H1 (cell line): ENCODE results near the gene TOMM6. TPM values are rescaled to one million over a fixed set of nuclear protein-coding genes. Genes with fewer than 3 reads are reported as not detected.

Source experiments
- MAFK ChIP-seq: IDR thresholded peaks from 2 replicates; pipeline ENCODE4 v1.6.1; 2012; ENCODE audit warnings: low read depth, mild to moderate bottlenecking, improper control_type of control experiment, low read length
- polyA plus RNA-seq, 7 experiments: library from polyadenylated mRNA; depleted of rRNA in 3 of 7; stranded (reverse) in 5 of 7; unstranded in 2 of 7; fragments of >200 nt in 5 of 7; fragments of 200-250 nt in 2 of 7; gene quantifications; 1 replicate in 5 of 7; 2 replicates in 1 of 7; 4 replicates in 1 of 7; pipeline versions ENCODE4 v1.2.1 to v1.2.3, GENCODE V29; 2011 to 2013; ENCODE audit warnings: missing spikeins in 2 of 7, mixed read lengths in 2 of 7
- total RNA-seq: library from RNA; stranded (reverse); fragmentation: NEBNext Ultra II Directional; extraction: Animal tissue kit (Norgen Biotek cat#: 25700); gene quantifications from 2 replicates; pipeline ENCODE4 v1.2.1, GENCODE V29; 2021

TOMM6 gene
- total and polyA plus RNA-seq, 2 of the 8 experiments (the other 6 are each of a cell fraction or from before 2014, with no cell fraction given) = 228 to 560 TPM

GRCh38 chr6:41769376-41769775 lies 18.1 kb upstream of the TOMM6 start (continued):
- no peak for TF ChIP-seq MAFK
